Left lung (tissue), 10 donors: ENCODE data around the gene GSTM5. TPM values are rescaled to one million over a fixed set of nuclear protein-coding genes. Genes with fewer than 3 reads are reported as not detected.
"Not testable (repeated sequence)": the region's sequence is repeated elsewhere in the genome, so short reads cannot be mapped to it uniquely, and the experiment has no call there.

Source experiments
- ATAC-seq: fragments of 200-7000 bp; cut with Tn5 transposase; one replicate; pipeline ENCODE4 v1.9.1; 2020; ENCODE audit warnings: moderate library complexity
- DNase-seq, 4 donors: peaks; one replicate each; pipeline ENCODE4 v3.0.0-alpha.2; 2013 to 2020
- H3K27ac ChIP-seq, 2 donors: fragments of 200-600 bp; sonication (generic) in 1 of 2; one replicate each; pipeline versions ENCODE4 v1.5.0 to v1.8.0; 2020 to 2021
- H3K27me3 ChIP-seq, 2 donors: fragments of 200-600 bp; sonication (generic) in 1 of 2; one replicate each; pipeline versions ENCODE4 v1.5.0 to v1.8.0; 2020 to 2021
- H3K36me3 ChIP-seq, 2 donors: fragments of 200-600 bp; sonication (generic) in 1 of 2; one replicate each; pipeline versions ENCODE4 v1.5.0 to v1.8.0; 2020 to 2021
- H3K4me1 ChIP-seq, 2 donors: fragments of 200-600 bp; one replicate each; pipeline ENCODE4 v1.8.0; 2021
- H3K4me3 ChIP-seq, 2 donors: fragments of 200-600 bp; sonication (generic) in 1 of 2; one replicate each; pipeline versions ENCODE4 v1.5.0 to v1.8.0; 2020 to 2021; ENCODE audit warnings: mild to moderate bottlenecking in 1 of 2
- H3K9me3 ChIP-seq, 2 donors: fragments of 200-600 bp; sonication (generic) in 1 of 2; one replicate each; pipeline versions ENCODE4 v1.5.0 to v1.8.0; 2020 to 2021
- intact Hi-C, 2 donors: fragments of 100-400 bp; cut with DNase I; formaldehyde crosslinking; loops; one replicate each; pipeline versions ENCODE4 v1.11.2 to v1.14.2; 2022
- polyA plus RNA-seq, 6 donors: library from polyadenylated mRNA; unstranded; fragments of 120-200 nt; gene quantifications; one replicate each; pipeline ENCODE4 v1.2.1, GENCODE V29; 2013; ENCODE audit not compliant: insufficient read length in 6 of 6
- total RNA-seq, 2 donors: library from RNA; stranded (reverse); fragmentation: NEBNext Ultra II Directional; extraction: Animal tissue kit (Norgen Biotek cat#: 25700); gene quantifications; one replicate each; pipeline ENCODE4 v1.2.1, GENCODE V29; 2021
- TF ChIP-seq, protein P1 (sequence below), 2 donors: fragments of 200-600 bp; sonication (generic) in 1 of 2; IDR thresholded peaks; one replicate each; pipeline versions ENCODE4 v1.5.0 to v1.8.0; 2021; ENCODE audit warnings: antibody characterized with exemption in 2 of 2
- donor health status: DM: no; HTN: yes; CAD: no.
- donor health status: DM: no; HTN: no; CAD: no.

GSTM5 gene
- total and polyA plus RNA-seq, 8 donors = 8.4 to 91.2 (median 60.1) TPM

DNA sequence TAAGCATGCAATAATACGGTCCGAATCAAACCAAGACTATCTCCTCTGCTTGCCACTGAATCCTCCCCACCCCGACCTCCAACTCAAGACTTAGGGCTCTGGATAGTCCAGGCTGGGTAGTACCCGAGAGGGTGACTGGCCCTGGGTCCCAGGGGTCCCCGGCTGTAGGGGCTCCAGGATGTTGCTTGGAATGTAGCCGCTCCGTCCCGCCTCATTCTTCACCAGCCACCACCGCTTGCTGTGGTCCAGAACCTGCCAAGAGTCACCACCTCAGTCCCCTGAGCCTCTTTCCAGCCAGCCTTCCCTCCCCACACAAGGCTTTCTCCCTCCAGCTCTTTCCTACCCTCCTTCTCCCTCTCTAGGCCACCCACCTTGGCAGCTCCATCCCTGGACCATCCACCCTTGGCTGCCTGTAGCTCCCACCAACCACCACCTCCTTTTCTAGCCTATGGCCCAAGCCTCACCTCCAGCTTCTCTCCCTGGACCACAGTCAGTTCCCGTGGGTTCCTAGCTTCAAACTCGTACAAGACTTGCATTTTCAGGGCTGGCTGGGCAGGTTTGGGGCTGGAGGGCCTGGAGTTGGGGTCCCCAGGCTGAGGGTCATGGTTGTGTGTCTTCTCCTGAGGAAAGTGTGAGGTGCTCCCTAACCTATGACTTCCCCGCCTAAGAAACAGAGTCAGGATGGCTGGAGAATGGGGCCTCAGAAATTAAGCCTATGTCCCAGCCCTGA lies 39.6 kb downstream of the GSTM5 start:
- TF ChIP-seq, protein P1, sequence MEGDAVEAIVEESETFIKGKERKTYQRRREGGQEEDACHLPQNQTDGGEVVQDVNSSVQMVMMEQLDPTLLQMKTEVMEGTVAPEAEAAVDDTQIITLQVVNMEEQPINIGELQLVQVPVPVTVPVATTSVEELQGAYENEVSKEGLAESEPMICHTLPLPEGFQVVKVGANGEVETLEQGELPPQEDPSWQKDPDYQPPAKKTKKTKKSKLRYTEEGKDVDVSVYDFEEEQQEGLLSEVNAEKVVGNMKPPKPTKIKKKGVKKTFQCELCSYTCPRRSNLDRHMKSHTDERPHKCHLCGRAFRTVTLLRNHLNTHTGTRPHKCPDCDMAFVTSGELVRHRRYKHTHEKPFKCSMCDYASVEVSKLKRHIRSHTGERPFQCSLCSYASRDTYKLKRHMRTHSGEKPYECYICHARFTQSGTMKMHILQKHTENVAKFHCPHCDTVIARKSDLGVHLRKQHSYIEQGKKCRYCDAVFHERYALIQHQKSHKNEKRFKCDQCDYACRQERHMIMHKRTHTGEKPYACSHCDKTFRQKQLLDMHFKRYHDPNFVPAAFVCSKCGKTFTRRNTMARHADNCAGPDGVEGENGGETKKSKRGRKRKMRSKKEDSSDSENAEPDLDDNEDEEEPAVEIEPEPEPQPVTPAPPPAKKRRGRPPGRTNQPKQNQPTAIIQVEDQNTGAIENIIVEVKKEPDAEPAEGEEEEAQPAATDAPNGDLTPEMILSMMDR (IDR thresholded peaks at IDR 0.05) = no peak
- H3K4me3 ChIP-seq = no peak overlapping the region
- no peaks in the 10 kb centered on the region for H3K27me3 ChIP-seq
- intact Hi-C loops = no loop called here
- no peak for DNase-seq
- no peaks in the 10 kb centered on the region for H3K4me1 ChIP-seq
- no peaks in the 10 kb centered on the region for H3K9me3 ChIP-seq
- no peak for ATAC-seq
- H3K36me3 ChIP-seq = no peaks in the 10 kb centered on the region
- no peak overlapping the region for H3K27ac ChIP-seq

DNA sequence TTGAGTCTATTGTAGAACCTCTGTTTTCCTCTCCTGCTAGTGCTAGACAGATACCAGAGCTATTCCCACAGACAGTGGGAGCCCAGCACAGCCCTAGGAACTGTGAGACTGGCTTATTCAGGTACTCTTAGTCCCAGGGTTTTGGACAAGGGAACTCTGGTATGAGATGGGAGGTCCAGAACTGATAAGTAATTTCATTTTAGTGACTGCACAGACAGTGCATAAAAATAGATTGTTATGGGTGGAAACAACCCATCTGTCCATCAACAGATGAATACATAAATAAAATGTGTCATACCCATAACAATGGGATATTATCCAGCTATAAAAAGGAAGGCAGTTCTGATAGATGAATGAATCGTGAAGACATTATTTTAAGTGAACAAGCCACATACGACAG lies 42.7 kb downstream of the GSTM5 start:
- H3K4me1 ChIP-seq = no peaks in the 10 kb centered on the region
- ATAC-seq (no peak), DNase-seq (no peak)
- H3K36me3 ChIP-seq = no peaks in the 10 kb centered on the region
- TF ChIP-seq, protein P1 (IDR thresholded peaks at IDR 0.05) = no peak
- H3K4me3 ChIP-seq = no peak overlapping the region
- intact Hi-C loops = no loop called here
- no peak overlapping the region for H3K27ac ChIP-seq
- H3K9me3 ChIP-seq = no peaks in the 10 kb centered on the region
- H3K27me3 ChIP-seq = no peaks in the 10 kb centered on the region

DNA sequence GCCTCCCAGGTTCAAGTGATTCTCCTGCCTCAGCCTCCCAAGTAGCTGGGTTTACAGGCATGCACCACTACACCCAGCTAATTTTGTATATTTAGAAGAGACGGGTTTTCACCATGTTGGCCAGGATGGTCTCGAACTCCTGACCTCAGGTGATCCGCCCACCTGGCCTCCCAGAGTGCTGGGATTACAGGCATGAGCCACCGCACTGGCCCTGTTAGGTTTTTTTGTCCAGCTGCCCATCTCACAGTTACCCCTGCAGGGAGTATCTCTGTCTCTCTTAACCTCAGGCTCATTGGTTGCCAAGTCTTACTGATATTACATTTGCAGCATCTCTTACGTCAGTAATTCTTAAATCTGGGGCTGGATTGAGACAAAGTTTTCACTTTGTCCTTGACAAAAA lies 44.3 kb downstream of the GSTM5 start:
- H3K27me3 ChIP-seq, H3K27ac ChIP-seq, H3K4me1 ChIP-seq, H3K36me3 ChIP-seq, H3K9me3 ChIP-seq, H3K4me3 ChIP-seq, DNase-seq, ATAC-seq, intact Hi-C loops: not testable (repeated sequence)

DNA sequence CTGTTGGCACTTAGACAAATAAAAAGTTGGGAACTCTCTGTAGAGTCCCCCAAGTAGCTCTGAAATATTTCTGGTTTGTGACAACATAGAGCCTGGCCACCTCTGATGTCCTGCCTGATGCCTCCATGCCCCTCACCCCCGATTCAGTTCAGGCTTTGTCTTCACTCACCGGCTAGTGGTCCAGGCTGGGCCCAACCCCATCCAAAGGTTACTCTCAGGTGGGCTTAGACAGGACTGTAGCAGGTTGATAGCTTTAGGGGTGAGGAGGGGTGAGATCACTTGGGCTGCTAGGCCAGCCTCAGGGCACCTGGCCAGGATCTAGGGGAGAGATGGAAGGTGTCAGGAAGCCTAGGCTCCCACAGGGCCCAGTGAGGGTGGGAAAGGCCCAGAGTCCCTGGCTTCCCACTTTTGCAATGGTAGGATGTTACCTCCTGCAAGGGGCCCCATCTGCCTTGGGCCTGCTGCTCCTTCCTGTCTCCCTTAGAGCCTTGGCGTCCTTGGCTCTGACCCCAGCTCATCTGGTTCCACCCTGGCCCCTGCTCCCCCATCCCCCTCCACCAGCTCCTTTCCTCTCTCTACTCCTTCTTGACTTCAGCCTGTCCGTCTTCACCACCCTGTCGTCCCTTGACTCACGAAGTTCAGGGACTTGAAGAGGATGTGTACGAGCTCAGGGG lies 44.9 kb downstream of the GSTM5 start:
- H3K27me3 ChIP-seq = no peaks in the 10 kb centered on the region
- DNase-seq (no peak), ATAC-seq (no peak)
- intact Hi-C loops = no loop called here
- H3K9me3 ChIP-seq = no peaks in the 10 kb centered on the region
- no peaks in the 10 kb centered on the region for H3K36me3 ChIP-seq
- no peak overlapping the region for H3K4me3 ChIP-seq
- TF ChIP-seq, protein P1 (IDR thresholded peaks at IDR 0.05) = no peak
- no peak overlapping the region for H3K27ac ChIP-seq
- no peaks in the 10 kb centered on the region for H3K4me1 ChIP-seq

DNA sequence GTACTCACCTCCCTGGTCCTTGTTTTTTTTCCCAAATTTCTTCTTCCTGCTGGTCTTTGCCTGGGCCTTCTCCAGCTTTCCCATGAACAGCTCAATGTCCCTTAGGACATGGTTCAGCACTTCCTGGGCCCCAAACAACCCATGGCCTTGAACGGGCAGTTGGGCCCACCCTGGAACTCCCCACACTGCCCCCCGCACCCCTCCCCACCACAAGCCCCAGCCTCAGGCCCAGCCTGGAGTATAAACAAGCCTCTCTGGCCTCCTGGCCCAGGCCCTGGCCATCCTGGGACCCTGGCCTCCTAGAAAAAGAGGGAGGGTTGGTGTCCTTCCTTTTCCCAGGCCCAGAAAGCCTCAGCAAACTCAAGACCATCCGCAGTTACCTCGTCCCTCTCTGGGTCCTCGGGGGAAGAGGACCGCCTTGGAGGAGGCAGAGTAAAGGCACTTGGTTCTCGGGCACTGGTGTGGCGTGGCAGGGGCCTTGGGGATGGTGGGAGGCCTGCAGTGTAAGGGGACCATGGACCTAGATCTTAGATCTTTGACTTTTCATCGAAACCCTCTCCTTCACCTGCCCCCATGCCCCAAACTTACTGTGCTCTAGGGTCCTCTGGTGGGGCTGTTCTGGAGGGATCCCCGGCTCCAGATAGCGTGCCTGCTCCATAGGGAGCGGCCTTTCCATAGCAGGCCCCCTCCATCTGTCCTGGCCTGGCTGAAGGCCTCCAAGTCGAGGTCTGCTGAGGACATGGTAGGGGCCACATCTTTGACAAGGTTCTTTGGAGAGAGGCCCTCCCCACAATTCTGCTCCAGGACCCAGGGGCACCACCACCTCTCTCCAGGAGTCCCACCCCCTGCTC lies 46.1 kb downstream of the GSTM5 start:
- TF ChIP-seq, protein P1 (IDR thresholded peaks at IDR 0.05) = no peak
- DNase-seq (peak in 1 of 4 donors; percentile 30), ATAC-seq (no peak)
- H3K4me3 ChIP-seq = no peak overlapping the region
- no peaks in the 10 kb centered on the region for H3K27me3 ChIP-seq
- H3K4me1 ChIP-seq = peaks cover 2 to 4% of the 10 kb centered on the region in 2 donors
- intact Hi-C loops = no loop called here
- H3K27ac ChIP-seq = no peak overlapping the region
- H3K36me3 ChIP-seq = no peaks in the 10 kb centered on the region
- H3K9me3 ChIP-seq = no peaks in the 10 kb centered on the region
